CD4-positive, alpha-beta T cell treated with Interleukin-15 for 1 hour (primary cell): ENCODE results near the gene SAP30L.

Source experiments
- DNase-seq: peaks from one replicate; pipeline ENCODE4 v3.0.0-alpha.2; 2020

Gene SAP30L

GRCh38 chr5:154422298-154422697 is 23.5 kb upstream of the SAP30L start:
- no peak for DNase-seq

- no peak for DNase-seq
Observed at GRCh38 chr5:154428208-154428607, 17.6 kb upstream of the SAP30L start.

GRCh38 chr5:154429341-154429740 is 16.5 kb upstream of the SAP30L start:
- no peak for DNase-seq

GRCh38 chr5:154430466-154430865 is 15.3 kb upstream of the SAP30L start:
- no peak for DNase-seq

- no peak for DNase-seq
Observed at GRCh38 chr5:154430961-154431630, 14.7 kb upstream of the SAP30L start.

- no peak for DNase-seq
Observed at GRCh38 chr5:154435226-154435625, 10.6 kb upstream of the SAP30L start.

- DNase-seq, result no peak
Observed at GRCh38 chr5:154437281-154437965, 8.4 kb upstream of the SAP30L start.

GRCh38 chr5:154440540-154440939 is 5.3 kb upstream of the SAP30L start:
- DNase-seq, result no peak

GRCh38 chr5:154442801-154443200 is 3.0 kb upstream of the SAP30L start:
- DNase-seq, result no peak

- no peak for DNase-seq
Observed at GRCh38 chr5:154444556-154445421, 1.0 kb upstream of the SAP30L start.

GRCh38 chr5:154446195-154447088 is 645 bp downstream of the SAP30L start:
- DNase-seq, result no peak

GRCh38 chr5:154447089-154447725 is 1.4 kb downstream of the SAP30L start:
- DNase-seq, result no peak

- no peak for DNase-seq
Observed at GRCh38 chr5:154449786-154450185, 4.0 kb downstream of the SAP30L start.

- no peak for DNase-seq
Observed at GRCh38 chr5:154451957-154452356, 6.2 kb downstream of the SAP30L start.

GRCh38 chr5:154455585-154455984 is 9.8 kb downstream of the SAP30L start:
- no peak for DNase-seq

- DNase-seq, result no peak
Observed at GRCh38 chr5:154456540-154456939, 10.7 kb downstream of the SAP30L start.

- DNase-seq, result no peak
Observed at GRCh38 chr5:154459015-154459414, 13.2 kb downstream of the SAP30L start.

GRCh38 chr5:154460172-154460571 is 14.4 kb downstream of the SAP30L start:
- DNase-seq, result no peak

GRCh38 chr5:154461531-154461930 is 15.7 kb downstream of the SAP30L start:
- DNase-seq, result no peak

- DNase-seq, result no peak
Observed at GRCh38 chr5:154464438-154464837, 18.6 kb downstream of the SAP30L start.

GRCh38 chr5:154465169-154465568 is 19.4 kb downstream of the SAP30L start:
- DNase-seq, result peak; percentile 30

- no peak for DNase-seq
Observed at GRCh38 chr5:154466147-154466546, 20.4 kb downstream of the SAP30L start.
